IMR-90 (cell line): ENCODE data around the gene BET1. TPM values are rescaled to one million over a fixed set of nuclear protein-coding genes. Genes with fewer than 3 reads are reported as not detected.

Source experiments
- ATAC-seq: fragments of 200-7000 bp; cut with Tn5 transposase; 2 replicates; pipeline ENCODE4 v1.9.1; 2020; ENCODE audit warnings: low read depth, mild to moderate bottlenecking, moderate library complexity
- BruUV-seq: library from RNA; stranded (reverse); fragments of 400-500 nt; replicated peaks from 2 replicates; lab custom pipeline; 2021; lab: Mats Ljungman, UMichigan
- CTCF ChIA-PET: fragments of 300-600 bp; formaldehyde crosslinking; extraction: SDS; loops from one replicate; lab custom pipeline; 2021; ENCODE audit warnings: antibody characterized with exemption; lab: Yijun Ruan, JAX
- POLR2A ChIA-PET: fragments of 300-600 bp; sonication (Branson Sonifier 250); formaldehyde crosslinking; loops from one replicate; lab custom pipeline; 2022; ENCODE audit warnings: antibody characterized with exemption; ENCODE audit not compliant: unreplicated experiment; lab: Charles Lee
- DNase-seq: peaks from one replicate; pipeline ENCODE4 v3.0.0; 2013
- H2AFZ ChIP-seq: replicated peaks from 2 replicates; pipeline ENCODE3; 2013; ENCODE audit warnings: low read length, mild to moderate bottlenecking; ENCODE audit not compliant: poor library complexity
- H2AK5ac ChIP-seq: 2 replicates; pipeline ENCODE4 v1.6.1; 2013; ENCODE audit warnings: low read depth, low read length, inconsistent platforms
- H2AK9ac ChIP-seq: replicated peaks from 2 replicates; pipeline ENCODE3; 2013; ENCODE audit warnings: mild to moderate bottlenecking, low read depth, low read length, moderate library complexity; ENCODE audit not compliant: poor library complexity
- H2BK120ac ChIP-seq: 2 replicates; pipeline ENCODE4 v1.6.1; 2013; ENCODE audit warnings: low read depth, low read length, inconsistent platforms
- H2BK15ac ChIP-seq: 3 replicates; pipeline ENCODE4 v1.6.1; 2013; ENCODE audit warnings: low read depth, low read length, inconsistent platforms
- H2BK20ac ChIP-seq: 2 replicates; pipeline ENCODE4 v1.6.1; 2013; ENCODE audit warnings: low read depth, mild to moderate bottlenecking, inconsistent platforms, low read length, moderate library complexity
- H2BK5ac ChIP-seq: 2 replicates; pipeline ENCODE4 v1.6.1; 2013; ENCODE audit warnings: mild to moderate bottlenecking, low read depth, low read length, inconsistent platforms; ENCODE audit not compliant: poor library complexity, severe bottlenecking
- H3K14ac ChIP-seq: replicated peaks from 2 replicates; pipeline ENCODE4 v1.6.1; 2013; ENCODE audit warnings: low read depth, low read length, inconsistent platforms
- H3K18ac ChIP-seq: 2 replicates; pipeline ENCODE4 v1.6.1; 2013; ENCODE audit warnings: low read depth, low read length, control low read depth
- H3K23ac ChIP-seq: 2 replicates; pipeline ENCODE4 v1.6.1; 2013; ENCODE audit warnings: low read depth, low read length, inconsistent platforms
- H3K27ac ChIP-seq: 2 replicates; pipeline ENCODE4 v1.5.1; 2013; ENCODE audit warnings: mild to moderate bottlenecking, control low read depth, low read length; ENCODE audit not compliant: insufficient read depth
- H3K27me3 ChIP-seq: 2 replicates; pipeline ENCODE4 v1.6.1; 2013; ENCODE audit warnings: low read length; ENCODE audit not compliant: control insufficient read depth, insufficient read depth
- H3K36me3 ChIP-seq: 2 replicates; pipeline ENCODE4 v1.6.1; 2013; ENCODE audit warnings: low read length, mixed read lengths; ENCODE audit not compliant: control insufficient read depth, insufficient read depth
- H3K4ac ChIP-seq: 2 replicates; pipeline ENCODE4 v1.6.1; 2013; ENCODE audit warnings: low read depth, low read length, inconsistent platforms
- H3K4me1 ChIP-seq: 2 replicates; pipeline ENCODE4 v1.6.1; 2013; ENCODE audit warnings: low read length, mixed read lengths; ENCODE audit not compliant: control insufficient read depth, insufficient read depth
- H3K4me2 ChIP-seq: 2 replicates; pipeline ENCODE4 v1.6.1; 2013; ENCODE audit warnings: low read depth, mild to moderate bottlenecking, control low read depth, low read length, moderate library complexity
- H3K4me3 ChIP-seq: 2 replicates; pipeline ENCODE4 v1.5.1; 2013; ENCODE audit warnings: low read depth, mild to moderate bottlenecking, control low read depth, low read length, moderate library complexity; ENCODE audit not compliant: insufficient read depth
- H3K56ac ChIP-seq: 2 replicates; pipeline ENCODE4 v1.6.1; 2013; ENCODE audit warnings: low read length, inconsistent platforms; ENCODE audit not compliant: insufficient read depth; ENCODE audit errors: extremely low read depth
- H3K79me1 ChIP-seq, 2 experiments: 2 replicates each; pipeline ENCODE4 v1.6.1; 2013; ENCODE audit warnings: low read length in 2 of 2, inconsistent platforms in 1 of 2, low read depth in 1 of 2
- H3K9ac ChIP-seq: 2 replicates; pipeline ENCODE4 v1.6.1; 2013; ENCODE audit warnings: low read depth, low read length, control low read depth
- H3K9me1 ChIP-seq: 2 replicates; pipeline ENCODE4 v1.6.1; 2013; ENCODE audit warnings: low read length, inconsistent platforms; ENCODE audit not compliant: insufficient read depth
- H3K9me3 ChIP-seq: 2 replicates; pipeline ENCODE4 v1.6.1; 2013; ENCODE audit warnings: low read length; ENCODE audit not compliant: control insufficient read depth, insufficient read depth
- H4K20me1 ChIP-seq: 2 replicates; pipeline ENCODE4 v1.6.1; 2013; ENCODE audit warnings: low read length, inconsistent platforms; ENCODE audit not compliant: insufficient read depth
- H4K5ac ChIP-seq: 2 replicates; pipeline ENCODE4 v1.6.1; 2013; ENCODE audit warnings: mild to moderate bottlenecking, low read depth, low read length, control low read depth
- H4K8ac ChIP-seq, 2 experiments: 2 replicates each; pipeline ENCODE4 v1.6.1; 2013; ENCODE audit warnings: low read depth in 2 of 2, low read length in 2 of 2, control low read depth in 1 of 2, inconsistent platforms in 1 of 2
- H4K91ac ChIP-seq: 2 replicates; pipeline ENCODE4 v1.6.1; 2013; ENCODE audit warnings: low read depth, low read length, inconsistent platforms; ENCODE audit not compliant: insufficient read depth
- FOS ChIP-seq: fragments of 150-350 bp; IDR thresholded peaks from 2 replicates; pipeline ENCODE4 v1.6.1; 2016; ENCODE audit warnings: low read depth, low read length
- RAD21 ChIP-seq: IDR thresholded peaks from 2 replicates; pipeline ENCODE4 v1.6.1; 2012; ENCODE audit warnings: low read length, improper control_type of control experiment
- RFX5 ChIP-seq: IDR thresholded peaks from 2 replicates; pipeline ENCODE4 v1.8.0; 2012; ENCODE audit warnings: low read depth, mild to moderate bottlenecking, low read length, moderate library complexity
- WGBS, 2 experiments: methylation state at CpG; one replicate each; pipeline versions ENCODE4 v1.1.5 to v1.1.7; 2013; ENCODE audit warnings: missing lambda C conversion rate in 2 of 2; ENCODE audit not compliant: insufficient read length in 1 of 2; ENCODE audit errors: extremely low coverage in 2 of 2; 5-methylcytosine and 5-hydroxymethylcytosine counted together
- dilution Hi-C: fragments of 300-500 bp; cut with HindIII; formaldehyde crosslinking; loops from one replicate; pipeline ENCODE4 v1.14.3; 2018; ENCODE audit warnings: low sequenced_read_pairs; ENCODE audit not compliant: unreplicated experiment
- in situ Hi-C: fragments of 300-500 bp; cut with MboI; formaldehyde crosslinking; loops from 3 replicates; pipeline ENCODE4 v1.14.3; 2019; ENCODE audit warnings: low sequenced_read_pairs, inconsistent platforms, mixed read lengths
- intact Hi-C: fragments of 100-400 bp; cut with micrococcal nuclease; formaldehyde crosslinking; loops from 2 replicates; pipeline ENCODE4 v1.10.0; 2022
- polyA plus RNA-seq, 3 experiments: library from polyadenylated mRNA; depleted of rRNA; stranded (reverse); fragments of >200 nt; gene quantifications; 2 replicates each; pipeline ENCODE4 v1.2.3, GENCODE V29; 2012; ENCODE audit warnings: low replicate concordance in 1 of 3
- total RNA-seq: library from RNA; depleted of rRNA; stranded (reverse); fragments of >200 nt; gene quantifications from 2 replicates; pipeline ENCODE4 v1.2.3, GENCODE V29; 2012

The BET1 gene
- total and polyA plus RNA-seq, 2 of the 4 experiments (the other 2 are of a cell fraction), result 9.9 to 33.2 TPM

DNA sequence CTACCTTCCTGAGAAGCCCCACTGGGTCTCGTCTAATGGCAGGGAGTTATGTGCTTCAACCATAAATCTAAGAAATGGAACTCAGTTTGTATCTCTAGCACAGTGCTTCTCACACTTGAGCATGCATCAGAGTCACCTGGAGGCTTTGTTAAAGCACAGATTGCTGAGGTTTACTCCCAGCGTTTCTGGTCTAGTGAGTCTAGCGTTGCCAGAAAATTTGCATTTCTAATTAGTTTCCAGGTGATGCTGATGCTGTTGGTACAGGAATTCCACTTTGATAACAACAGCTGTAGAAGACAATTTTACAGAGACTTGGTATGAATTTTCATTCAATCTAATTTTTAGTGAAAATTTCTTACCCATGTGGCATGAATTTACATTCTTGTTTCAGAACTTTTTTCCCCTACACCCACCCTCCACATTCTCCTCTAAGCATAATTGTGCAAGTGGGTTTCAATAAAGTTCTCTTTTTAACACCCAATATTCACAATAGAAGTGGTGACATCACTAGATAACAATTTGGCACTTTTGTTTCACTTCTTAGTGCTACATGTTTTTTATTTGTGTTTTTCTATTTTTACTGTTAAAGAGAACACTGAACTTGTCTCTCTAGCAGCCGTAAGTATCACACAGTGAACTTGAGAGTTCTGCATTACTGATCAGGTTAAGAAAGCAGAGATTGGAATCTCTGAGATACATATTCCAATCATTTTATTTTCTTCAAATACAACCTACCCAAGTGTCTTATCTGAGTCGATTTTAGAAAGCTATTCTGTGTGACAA is 48.4 kb upstream of the BET1 start:
- Histone ChIP-seq H3K36me3 (no peaks in the 10 kb centered on the region), H3K4me3 (no peak overlapping the region), H2AK5ac (no peak overlapping the region), H3K4ac (no peak overlapping the region), H3K79me1 (no peaks in the 10 kb centered on the region), H2BK5ac (no peak overlapping the region), H3K56ac (no peak overlapping the region), H3K9me3 (no peaks in the 10 kb centered on the region), H2BK120ac (no peak overlapping the region), H2AFZ (no peak overlapping the region), H3K9ac (no peak overlapping the region), H4K8ac (no peak overlapping the region), H2AK9ac (no peak overlapping the region), H3K27me3 (no peaks in the 10 kb centered on the region), H3K9me1 (no peaks in the 10 kb centered on the region), H3K14ac (no peak overlapping the region), H3K18ac (no peak overlapping the region), H3K27ac (no peak overlapping the region), H4K20me1 (no peaks in the 10 kb centered on the region), H4K91ac (no peak overlapping the region), H3K4me2 (no peak overlapping the region), H3K23ac (no peak overlapping the region), H4K5ac (no peak overlapping the region), H3K4me1 (no peaks in the 10 kb centered on the region), H2BK20ac (no peak overlapping the region), H2BK15ac (no peak overlapping the region)
- TF ChIP-seq RAD21 (no peak), RFX5 (no peak), FOS (no peak)
- ATAC-seq, result no peak
- intact Hi-C loops (no loop called here), dilution Hi-C loops (no loop called here), in situ Hi-C loops (no loop called here)
- WGBS, 2 experiments, result no CpG with 5 or more reads among the region's 5 CpGs
- ChIA-PET POLR2A (no interaction called here), CTCF (no interaction called here)
- no TSS peak for BruUV-seq
- no peak for DNase-seq
